Spleen (tissue), 11 donors: ENCODE measurements around the gene MPP2. TPM values are rescaled to one million over a fixed set of nuclear protein-coding genes. Genes with fewer than 3 reads are reported as not detected.

Source experiments
- DNase-seq: peaks from one replicate; pipeline ENCODE4 v3.0.0-alpha.2; 2020
- H3K27ac ChIP-seq, 8 donors: fragments of 200-600 bp; sonication (generic) in 7 of 8; 1 replicate in 4 of 8; 2 replicates in 4 of 8; pipeline versions ENCODE4 v1.5.0 to v1.8.0; 2016 to 2021; ENCODE audit warnings: inconsistent platforms in 4 of 8, mild to moderate bottlenecking in 4 of 8, moderate library complexity in 1 of 8
- H3K27me3 ChIP-seq, 7 donors: fragments of 200-600 bp; sonication (generic) in 6 of 7; replicated peaks in 1 of 7; 1 replicate in 4 of 7; 2 replicates in 3 of 7; pipeline versions ENCODE4 v1.5.0 to v1.8.0; 2016 to 2021; ENCODE audit warnings: inconsistent platforms in 3 of 7, mild to moderate bottlenecking in 1 of 7
- H3K36me3 ChIP-seq, 6 donors: fragments of 200-600 bp; sonication (generic) in 5 of 6; 1 replicate in 4 of 6; 2 replicates in 2 of 6; pipeline versions ENCODE4 v1.5.0 to v1.8.0; 2016 to 2021; ENCODE audit warnings: inconsistent platforms in 2 of 6
- H3K4me1 ChIP-seq, 6 donors: fragments of 200-600 bp; sonication (generic) in 5 of 6; 1 replicate in 3 of 6; 2 replicates in 3 of 6; pipeline versions ENCODE4 v1.5.0 to v1.8.0; 2016 to 2021; ENCODE audit warnings: inconsistent platforms in 3 of 6
- H3K4me3 ChIP-seq, 8 donors: fragments of 200-600 bp; sonication (generic) in 7 of 8; 1 replicate in 4 of 8; 2 replicates in 4 of 8; pipeline versions ENCODE4 v1.5.0 to v1.8.0; 2016 to 2021; ENCODE audit warnings: inconsistent platforms in 4 of 8, mild to moderate bottlenecking in 4 of 8, moderate library complexity in 2 of 8
- H3K9me3 ChIP-seq, 8 donors: fragments of 200-600 bp; sonication (generic) in 7 of 8; 1 replicate in 4 of 8; 2 replicates in 4 of 8; pipeline versions ENCODE4 v1.5.0 to v1.8.0; 2016 to 2021; ENCODE audit warnings: inconsistent platforms in 4 of 8
- POLR2A ChIP-seq, 3 donors: fragments of 450-650 bp; IDR thresholded peaks; one replicate each; pipeline ENCODE4 v1.5.1; 2017; ENCODE audit warnings: antibody characterized with exemption in 3 of 3, mild to moderate bottlenecking in 1 of 3
- POLR2AphosphoS5 ChIP-seq, 3 donors: sonication (generic); formaldehyde crosslinking; IDR thresholded peaks; one replicate each; pipeline ENCODE4 v1.5.1; 2017; ENCODE audit warnings: antibody characterized with exemption in 3 of 3
- WGBS, 5 donors: extraction: QIAGEN DNeasy Blood & Tissue Kit in 3 of 5; methylation state at CpG; one replicate each; pipeline versions ENCODE4 v1.1.5 to v1.1.7; 2013 to 2018; 5-methylcytosine and 5-hydroxymethylcytosine counted together
- intact Hi-C: fragments of 100-400 bp; cut with DNase I; formaldehyde crosslinking; loops from one replicate; pipeline ENCODE4 v1.15.0; 2023; ENCODE audit warnings: low total_unique reads
- polyA plus RNA-seq, 3 donors: library from polyadenylated mRNA; stranded (reverse); fragments of 200-250 nt; gene quantifications; one replicate each; pipeline ENCODE4 v1.2.1, GENCODE V29; 2013
- total RNA-seq, 7 donors: library from RNA; depleted of rRNA in 3 of 7; stranded (reverse); fragments of >200 nt in 3 of 7; fragmentation: NEBNext Ultra II Directional in 4 of 7; extraction: Animal tissue kit (Norgen Biotek cat#: 25700) in 4 of 7; gene quantifications; one replicate each; pipeline versions ENCODE4 v1.1.0 to v1.2.1, GENCODE V29; 2016 to 2021
- TF ChIP-seq, protein P1 (sequence below), 11 experiments: fragments of 200-600 bp in 7 of 11; fragments of 450-650 bp in 4 of 11; sonication (generic) in 4 of 11; IDR thresholded peaks in 8 of 11; conservative IDR thresholded peaks in 3 of 11; 1 replicate in 7 of 11; 2 replicates in 4 of 11; pipeline versions ENCODE4 v1.4.0 to v1.8.0; 2016 to 2021; ENCODE audit warnings: antibody characterized with exemption in 11 of 11, inconsistent platforms in 4 of 11, mild to moderate bottlenecking in 1 of 11
- donor health status: healthy with polysubstance abuse.
- donor health status: DM: no; HTN: no; CAD: no; lungs with moderate emphysema.
- donor health status: DM: no; HTN: no; CAD: no.
- donor health status: Bipolar disorder and iron deficiency.
- donor health status: healthy.
- donor health status: DM: no; HTN: no; CAD: no.
- donor health status: DM: yes; HTN: yes; CAD: no.

MPP2 gene
- total and polyA plus RNA-seq, 10 donors, result 0.13 to 2.4 (median 0.92) TPM

DNA sequence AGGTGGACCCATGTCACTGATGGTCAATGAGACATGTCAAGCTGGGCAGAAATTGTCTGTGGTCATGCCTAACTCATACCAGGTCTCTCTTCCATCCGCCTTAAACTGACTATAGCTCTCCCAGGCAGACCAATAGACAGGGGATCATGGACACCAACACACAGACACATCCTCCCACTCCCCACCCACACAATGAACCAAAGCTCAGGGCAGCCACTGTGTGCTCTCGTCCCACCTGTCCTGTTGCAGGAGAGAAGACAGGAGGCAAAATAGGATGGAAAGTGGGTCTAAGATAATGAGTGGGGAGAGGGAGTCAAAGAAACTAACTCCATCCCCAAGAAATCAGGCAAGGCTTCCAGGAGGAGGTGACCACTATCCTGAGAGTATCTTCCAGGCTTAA is 43.2 kb upstream of the MPP2 start:
- Histone ChIP-seq H3K36me3 (no peaks in the 10 kb centered on the region), H3K4me3 (no peak overlapping the region), H3K27ac (no peak overlapping the region), H3K4me1 (peaks cover 0 to 14% (median 12%) of the 10 kb centered on the region in 6 donors), H3K9me3 (no peaks in the 10 kb centered on the region), H3K27me3 (peaks cover 0 to 78% (median 38%) of the 10 kb centered on the region in 7 donors)
- TF ChIP-seq POLR2AphosphoS5 (IDR thresholded peaks at IDR 0.05), result no peak
- TF ChIP-seq, protein P1, sequence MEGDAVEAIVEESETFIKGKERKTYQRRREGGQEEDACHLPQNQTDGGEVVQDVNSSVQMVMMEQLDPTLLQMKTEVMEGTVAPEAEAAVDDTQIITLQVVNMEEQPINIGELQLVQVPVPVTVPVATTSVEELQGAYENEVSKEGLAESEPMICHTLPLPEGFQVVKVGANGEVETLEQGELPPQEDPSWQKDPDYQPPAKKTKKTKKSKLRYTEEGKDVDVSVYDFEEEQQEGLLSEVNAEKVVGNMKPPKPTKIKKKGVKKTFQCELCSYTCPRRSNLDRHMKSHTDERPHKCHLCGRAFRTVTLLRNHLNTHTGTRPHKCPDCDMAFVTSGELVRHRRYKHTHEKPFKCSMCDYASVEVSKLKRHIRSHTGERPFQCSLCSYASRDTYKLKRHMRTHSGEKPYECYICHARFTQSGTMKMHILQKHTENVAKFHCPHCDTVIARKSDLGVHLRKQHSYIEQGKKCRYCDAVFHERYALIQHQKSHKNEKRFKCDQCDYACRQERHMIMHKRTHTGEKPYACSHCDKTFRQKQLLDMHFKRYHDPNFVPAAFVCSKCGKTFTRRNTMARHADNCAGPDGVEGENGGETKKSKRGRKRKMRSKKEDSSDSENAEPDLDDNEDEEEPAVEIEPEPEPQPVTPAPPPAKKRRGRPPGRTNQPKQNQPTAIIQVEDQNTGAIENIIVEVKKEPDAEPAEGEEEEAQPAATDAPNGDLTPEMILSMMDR (IDR thresholded peaks at IDR 0.05 in 8 of 11, conservative IDR thresholded peaks at IDR 0.05 in 3 of 11), result no peak
- TF ChIP-seq POLR2A (IDR thresholded peaks at IDR 0.05), result no peak
- 85 to 94% (median 91%) methylated on average over 2 of the region's 2 CpGs for WGBS, 5 donors
- DNase-seq, result no peak
- intact Hi-C loops, result no loop called here

DNA sequence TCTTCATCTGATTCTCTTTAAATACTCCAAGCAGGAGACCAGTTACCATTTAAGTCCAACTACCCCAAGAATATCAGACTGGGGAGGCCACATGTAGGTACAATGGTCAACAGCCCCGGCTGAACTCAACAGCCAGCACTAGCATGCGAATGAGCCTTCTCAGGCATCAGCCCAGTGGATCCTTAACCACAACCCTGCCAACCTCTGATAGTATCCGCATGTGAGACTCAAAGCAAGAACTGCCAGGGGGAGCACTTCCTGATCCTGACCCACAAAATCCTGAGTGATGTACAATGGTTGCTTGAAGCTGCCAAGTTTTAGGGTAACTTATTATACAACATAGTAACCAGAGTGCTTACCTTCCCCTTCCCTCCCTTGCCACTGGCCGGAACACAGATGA is 42.4 kb upstream of the MPP2 start:
- 36 to 50% (median 42%) methylated on average over 4 of the region's 4 CpGs for WGBS, 5 donors
- DNase-seq, result no peak
- H3K36me3 ChIP-seq, result no peaks in the 10 kb centered on the region
- TF ChIP-seq POLR2A (IDR thresholded peaks at IDR 0.05) (no peak), POLR2AphosphoS5 (IDR thresholded peaks at IDR 0.05) (no peak)
- TF ChIP-seq, protein P1 (IDR thresholded peaks at IDR 0.05 in 8 of 11, conservative IDR thresholded peaks at IDR 0.05 in 3 of 11), result no peak
- no peak overlapping the region for H3K4me3 ChIP-seq
- H3K4me1 ChIP-seq, result peaks cover 0 to 14% (median 12%) of the 10 kb centered on the region in 6 donors
- H3K27ac ChIP-seq, result no peak overlapping the region
- no peaks in the 10 kb centered on the region for H3K9me3 ChIP-seq
- intact Hi-C loops, result loop anchor here (5.0 to 10.0 kb wide), 2 partner anchors 43 to 215 kb away; no protein-coding TSS in a partner anchor
- peaks cover 0 to 70% (median 38%) of the 10 kb centered on the region in 7 donors for H3K27me3 ChIP-seq

DNA sequence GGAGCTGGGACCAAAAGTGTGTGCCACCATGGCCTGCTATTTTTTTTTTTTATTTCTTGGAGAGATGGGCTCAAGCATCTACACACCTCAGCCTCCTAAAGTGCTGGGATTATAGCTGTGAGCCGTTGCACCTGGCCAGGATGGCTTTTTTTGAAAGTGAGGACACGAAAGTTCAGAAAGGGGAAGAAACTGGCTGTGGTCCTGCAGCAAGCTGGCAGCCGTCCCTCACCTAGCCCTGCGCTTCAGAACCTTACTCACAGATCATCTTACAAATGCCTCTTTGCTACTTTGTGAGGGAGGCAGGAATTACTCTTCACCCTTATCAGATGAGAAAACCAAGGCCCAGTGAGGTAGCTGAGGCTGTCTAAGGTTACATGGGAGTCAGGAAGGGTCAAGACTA is 39.4 kb upstream of the MPP2 start:
- H3K36me3 ChIP-seq, result no peaks in the 10 kb centered on the region
- TF ChIP-seq POLR2A (IDR thresholded peaks at IDR 0.05) (no peak), POLR2AphosphoS5 (IDR thresholded peaks at IDR 0.05) (no peak)
- TF ChIP-seq, protein P1 (IDR thresholded peaks at IDR 0.05 in 8 of 11, conservative IDR thresholded peaks at IDR 0.05 in 3 of 11), result no peak
- DNase-seq, result no peak
- intact Hi-C loops, result loop anchor here (5.0 to 10.0 kb wide), 2 partner anchors 46 to 218 kb away; no protein-coding TSS in a partner anchor
- H3K4me1 ChIP-seq, result peaks cover 0 to 7% (median 0%) of the 10 kb centered on the region in 6 donors
- H3K27me3 ChIP-seq, result peaks cover 0 to 40% (median 11%) of the 10 kb centered on the region in 7 donors
- no peak overlapping the region for H3K4me3 ChIP-seq
- WGBS, 5 donors, result 33 to 57% (median 43%) methylated on average over 4 of the region's 4 CpGs
- no peaks in the 10 kb centered on the region for H3K9me3 ChIP-seq
- no peak overlapping the region for H3K27ac ChIP-seq

DNA sequence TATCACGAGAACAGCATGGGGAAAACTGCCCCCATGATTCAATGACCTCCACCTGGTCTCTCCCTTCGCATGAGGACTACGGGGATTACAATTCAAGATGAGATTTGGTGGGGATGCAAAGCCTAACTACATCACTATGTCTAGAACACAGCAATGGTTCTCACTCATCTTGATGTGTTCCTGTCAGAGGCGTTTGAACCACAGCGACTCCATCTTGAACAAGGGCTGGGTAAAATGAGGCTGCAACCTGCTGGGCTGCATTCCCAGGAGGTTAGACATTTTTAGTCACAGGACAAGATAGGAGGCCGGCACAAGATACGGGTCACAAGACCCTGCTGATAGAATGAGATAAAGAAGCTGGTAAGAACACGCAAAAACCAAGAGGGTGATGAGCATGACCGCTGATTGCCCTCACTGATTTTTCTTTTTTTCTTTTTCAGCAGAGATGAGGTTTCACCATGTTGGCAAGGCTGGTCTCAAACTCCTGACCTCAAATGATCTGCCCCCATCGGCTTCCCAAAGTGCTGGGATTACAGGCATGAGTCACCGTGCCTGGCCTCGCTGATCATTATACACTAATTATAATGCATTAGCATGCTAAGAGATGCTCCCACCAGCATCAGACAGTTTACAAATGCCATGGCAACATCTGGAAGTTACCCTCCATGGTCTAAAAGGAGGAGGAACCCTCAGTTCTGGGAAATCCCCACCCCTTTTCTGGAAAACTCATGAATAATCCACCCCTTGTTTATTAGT is 37.9 kb upstream of the MPP2 start:
- Histone ChIP-seq H3K9me3 (no peaks in the 10 kb centered on the region), H3K36me3 (no peaks in the 10 kb centered on the region), H3K27me3 (peaks cover 0 to 25% (median 0%) of the 10 kb centered on the region in 7 donors), H3K4me1 (peaks cover 0 to 7% (median 0%) of the 10 kb centered on the region in 6 donors), H3K27ac (no peak overlapping the region), H3K4me3 (no peak overlapping the region)
- 81 to 89% (median 83%) methylated on average over 12 of the region's 12 CpGs for WGBS, 5 donors
- intact Hi-C loops, result loop anchor here (2.0 to 10.0 kb wide), 3 partner anchors 47 to 220 kb away; no protein-coding TSS in a partner anchor
- no peak for DNase-seq
- TF ChIP-seq, protein P1 (IDR thresholded peaks at IDR 0.05 in 8 of 11, conservative IDR thresholded peaks at IDR 0.05 in 3 of 11), result no peak
- TF ChIP-seq POLR2AphosphoS5 (IDR thresholded peaks at IDR 0.05) (no peak), POLR2A (IDR thresholded peaks at IDR 0.05) (no peak)
